Loucy (cell line): ENCODE data around the gene VASH2.
"Not testable (repeated sequence)": the region's sequence is repeated elsewhere in the genome, so short reads cannot be mapped to it uniquely, and the experiment has no call there.

Experiments
- CTCF ChIP-seq: fragments of 200-600 bp; sonication (generic); conservative IDR thresholded peaks from 2 replicates; pipeline ENCODE4 v1.5.1; 2014; ENCODE audit warnings: mild to moderate bottlenecking, antibody characterized with exemption, low read length
- EZH2phosphoT487 ChIP-seq: fragments of 200-600 bp; IDR thresholded peaks from 2 replicates; pipeline ENCODE4 v1.6.1; 2018; ENCODE audit warnings: antibody characterized with exemption, mild to moderate bottlenecking, moderate library complexity, borderline replicate concordance

GRCh38 chr1:212913638-212914037, 36.7 kb upstream of the VASH2 start:
- not testable (repeated sequence) for TF ChIP-seq CTCF, EZH2phosphoT487
